Muscle layer of colon (tissue), 2 donors: ENCODE data around the gene B3GNT7.

ENCODE experiments used
- H3K27ac ChIP-seq: one replicate; pipeline ENCODE4 v1.7.0; 2013; ENCODE audit warnings: low read depth, mild to moderate bottlenecking, low read length, moderate library complexity
- H3K27me3 ChIP-seq, 2 donors: one replicate each; pipeline ENCODE4 v1.7.0; 2013; ENCODE audit warnings: low read length in 2 of 2, mild to moderate bottlenecking in 2 of 2; ENCODE audit not compliant: insufficient read depth in 2 of 2, control insufficient read depth in 1 of 2
- H3K36me3 ChIP-seq: one replicate; pipeline ENCODE4 v1.7.0; 2013; ENCODE audit warnings: mild to moderate bottlenecking, low read length; ENCODE audit not compliant: insufficient read depth
- H3K4me1 ChIP-seq: one replicate; pipeline ENCODE4 v1.7.0; 2013; ENCODE audit warnings: mild to moderate bottlenecking, low read length; ENCODE audit not compliant: insufficient read depth
- H3K4me3 ChIP-seq, 2 donors: one replicate each; pipeline ENCODE4 v1.7.0; 2013; ENCODE audit warnings: low read length in 2 of 2, low read depth in 1 of 2, mild to moderate bottlenecking in 1 of 2, moderate library complexity in 1 of 2
- H3K9ac ChIP-seq: one replicate; pipeline ENCODE4 v1.7.0; 2013; ENCODE audit warnings: low read length
- H3K9me3 ChIP-seq: one replicate; pipeline ENCODE4 v1.7.0; 2013; ENCODE audit warnings: mild to moderate bottlenecking, low read length
- donor health status: abdominal sarcoma.
- donor health status: Adenocarcinoma of cecum.

Gene B3GNT7

GRCh38 chr2:231357048-231357447 is 38.5 kb upstream of the B3GNT7 start:
- Histone ChIP-seq H3K9me3 (no peaks in the 10 kb centered on the region), H3K27me3 (no peaks in the 10 kb centered on the region), H3K27ac (no peak overlapping the region), H3K9ac (no peak overlapping the region), H3K4me3 (no peak overlapping the region), H3K4me1 (peaks cover 18% of the 10 kb centered on the region), H3K36me3 (peaks cover 6% of the 10 kb centered on the region)

DNA sequence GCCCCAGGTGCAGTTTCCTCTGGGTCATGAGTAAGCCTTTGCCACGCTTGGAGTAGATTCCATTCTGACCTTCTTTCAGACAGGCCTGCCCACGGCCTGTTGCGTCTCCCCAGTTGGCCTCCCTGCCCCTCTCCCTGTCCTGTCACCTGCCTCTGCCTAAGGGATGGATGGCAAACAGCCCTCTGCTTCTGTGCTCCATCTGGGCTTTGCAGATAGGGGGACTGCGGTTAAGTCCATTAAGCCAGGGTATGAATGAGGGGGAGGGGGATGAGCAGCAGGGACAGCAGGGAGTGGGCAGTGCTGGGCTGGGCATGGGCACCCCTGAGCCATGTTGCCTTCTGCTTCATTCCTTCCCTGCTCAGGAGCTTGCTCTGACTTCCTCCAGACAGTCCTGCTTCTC is 37.6 kb upstream of the B3GNT7 start:
- Histone ChIP-seq H3K9ac (no peak overlapping the region), H3K27ac (no peak overlapping the region), H3K9me3 (no peaks in the 10 kb centered on the region), H3K4me1 (peaks cover 18% of the 10 kb centered on the region), H3K27me3 (no peaks in the 10 kb centered on the region), H3K36me3 (peaks cover 11% of the 10 kb centered on the region), H3K4me3 (no peak overlapping the region)

- peaks cover 11% of the 10 kb centered on the region for H3K36me3 ChIP-seq
- no peak overlapping the region for H3K27ac ChIP-seq
- peaks cover 18% of the 10 kb centered on the region for H3K4me1 ChIP-seq
- H3K9me3 ChIP-seq: no peaks in the 10 kb centered on the region
- no peaks in the 10 kb centered on the region for H3K27me3 ChIP-seq
- H3K4me3 ChIP-seq: no peak overlapping the region
- no peak overlapping the region for H3K9ac ChIP-seq
Measured at GRCh38 chr2:231359441-231359840, 36.1 kb upstream of the B3GNT7 start.

DNA sequence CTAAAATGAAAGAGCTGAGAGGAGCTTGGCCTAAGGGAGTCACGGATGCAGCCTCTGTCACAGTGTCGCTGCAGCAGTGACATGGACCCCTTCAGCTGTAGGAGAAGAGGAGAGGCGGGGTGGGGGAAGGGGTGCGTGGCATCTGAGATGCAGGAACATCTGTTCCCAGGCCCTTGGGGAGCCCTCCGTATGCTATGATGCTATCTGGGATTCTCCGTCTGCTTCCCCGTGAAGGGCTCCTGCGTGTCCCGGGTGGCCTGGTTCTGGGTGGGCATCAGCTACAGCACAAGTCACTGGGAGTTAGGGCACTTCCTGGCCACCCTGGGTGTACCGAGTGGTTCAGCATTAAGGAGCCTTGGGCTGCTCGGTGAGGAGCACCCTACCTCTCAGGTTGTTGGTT is 35.6 kb upstream of the B3GNT7 start:
- H3K36me3 ChIP-seq: peaks cover 11% of the 10 kb centered on the region
- no peak overlapping the region for H3K27ac ChIP-seq
- no peaks in the 10 kb centered on the region for H3K27me3 ChIP-seq
- H3K9ac ChIP-seq: no peak overlapping the region
- H3K4me3 ChIP-seq: no peak overlapping the region
- no peaks in the 10 kb centered on the region for H3K9me3 ChIP-seq
- peaks cover 18% of the 10 kb centered on the region for H3K4me1 ChIP-seq

DNA sequence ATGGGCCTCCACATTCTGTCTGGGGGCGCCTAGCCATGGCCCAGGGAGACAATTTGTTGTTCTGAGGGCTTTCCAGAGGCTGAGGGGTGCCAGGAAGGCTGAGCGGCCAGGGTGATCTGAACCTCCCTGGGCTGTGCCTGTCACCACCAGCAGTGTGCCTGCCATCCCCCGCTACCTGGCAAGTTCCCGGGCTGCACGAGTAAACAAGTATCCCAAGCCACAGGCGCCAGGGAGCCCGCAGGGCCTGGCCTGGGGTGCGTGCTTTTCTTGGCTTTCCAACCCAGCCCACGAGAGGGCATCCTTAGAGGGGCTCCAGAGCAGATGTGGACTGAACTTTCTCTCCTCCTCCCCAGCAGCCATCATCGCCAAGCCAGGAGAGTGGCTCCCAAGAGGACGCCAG is 35.1 kb upstream of the B3GNT7 start:
- Histone ChIP-seq H3K4me1 (peaks cover 15% of the 10 kb centered on the region), H3K27ac (no peak overlapping the region), H3K4me3 (no peak overlapping the region), H3K9ac (no peak overlapping the region), H3K36me3 (peaks cover 11% of the 10 kb centered on the region), H3K9me3 (no peaks in the 10 kb centered on the region), H3K27me3 (no peaks in the 10 kb centered on the region)

GRCh38 chr2:231360881-231361371 is 34.6 kb upstream of the B3GNT7 start:
- no peak overlapping the region for H3K27ac ChIP-seq
- H3K4me1 ChIP-seq: peaks cover 12% of the 10 kb centered on the region
- no peak overlapping the region for H3K9ac ChIP-seq
- H3K36me3 ChIP-seq: peaks cover 11% of the 10 kb centered on the region
- no peaks in the 10 kb centered on the region for H3K27me3 ChIP-seq
- no peak overlapping the region for H3K4me3 ChIP-seq
- H3K9me3 ChIP-seq: no peaks in the 10 kb centered on the region

- H3K9me3 ChIP-seq: no peaks in the 10 kb centered on the region
- no peak overlapping the region for H3K9ac ChIP-seq
- H3K27ac ChIP-seq: no peak overlapping the region
- peaks cover 11% of the 10 kb centered on the region for H3K36me3 ChIP-seq
- peaks cover 4% of the 10 kb centered on the region for H3K4me1 ChIP-seq
- no peak overlapping the region for H3K4me3 ChIP-seq
- H3K27me3 ChIP-seq: no peaks in the 10 kb centered on the region
Measured at GRCh38 chr2:231361701-231362554, 33.6 kb upstream of the B3GNT7 start.

- Histone ChIP-seq H3K27ac (no peak overlapping the region), H3K36me3 (peaks cover 11% of the 10 kb centered on the region), H3K4me3 (no peak overlapping the region), H3K9me3 (no peaks in the 10 kb centered on the region), H3K9ac (no peak overlapping the region), H3K27me3 (no peaks in the 10 kb centered on the region), H3K4me1 (peaks cover 4% of the 10 kb centered on the region)
Measured at GRCh38 chr2:231362555-231363184, 32.8 kb upstream of the B3GNT7 start.

DNA sequence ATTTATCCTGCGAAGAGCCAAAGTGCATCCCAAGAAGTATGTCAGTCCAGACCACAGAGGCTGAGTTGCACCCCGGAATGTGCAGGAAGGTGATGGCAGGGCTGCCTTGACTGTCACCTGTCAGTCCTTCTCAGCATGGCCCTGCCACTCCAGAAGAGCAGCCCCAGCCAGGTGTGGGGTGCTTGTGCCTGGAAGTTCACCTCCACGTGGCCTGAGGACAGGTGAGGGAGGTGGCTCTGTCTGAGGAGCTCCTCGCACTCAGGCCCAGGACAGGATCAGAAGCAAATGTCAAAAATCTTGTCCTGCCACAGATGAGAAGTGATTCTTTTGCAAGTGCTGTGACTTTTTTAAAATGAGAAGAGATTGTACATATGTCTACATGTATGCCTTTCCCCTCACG is 31.4 kb upstream of the B3GNT7 start:
- H3K9me3 ChIP-seq: no peaks in the 10 kb centered on the region
- H3K27me3 ChIP-seq: no peaks in the 10 kb centered on the region
- peaks cover 11% of the 10 kb centered on the region for H3K36me3 ChIP-seq
- H3K4me1 ChIP-seq: peaks cover 4% of the 10 kb centered on the region
- H3K27ac ChIP-seq: no peak overlapping the region
- H3K4me3 ChIP-seq: no peak overlapping the region
- no peak overlapping the region for H3K9ac ChIP-seq

- Histone ChIP-seq H3K4me3 (no peak overlapping the region), H3K27ac (no peak overlapping the region), H3K4me1 (peaks cover 4% of the 10 kb centered on the region), H3K27me3 (no peaks in the 10 kb centered on the region), H3K36me3 (peaks cover 11% of the 10 kb centered on the region), H3K9me3 (no peaks in the 10 kb centered on the region), H3K9ac (no peak overlapping the region)
Measured at GRCh38 chr2:231364961-231365810, 30.3 kb upstream of the B3GNT7 start.

- no peak overlapping the region for H3K27ac ChIP-seq
- peaks cover 5% of the 10 kb centered on the region for H3K36me3 ChIP-seq
- H3K4me3 ChIP-seq: no peak overlapping the region
Measured at GRCh38 chr2:231367178-231367577, 28.3 kb upstream of the B3GNT7 start.

More at GRCh38 chr2:231367178-231367577, 28.3 kb upstream of the B3GNT7 start:
- H3K27me3 ChIP-seq: no peaks in the 10 kb centered on the region
- no peak overlapping the region for H3K9ac ChIP-seq
- H3K9me3 ChIP-seq: no peaks in the 10 kb centered on the region
- H3K4me1 ChIP-seq: peaks cover 4% of the 10 kb centered on the region
